HG02571 (cell line): ENCODE data around the gene FAM78A.

Experiments used
- ATAC-seq: cut with Tn5 transposase; IDR thresholded peaks from one replicate; pipeline ENCODE4 v1.9.1; 2021; ENCODE audit warnings: mild to moderate bottlenecking, moderate library complexity; ENCODE audit not compliant: unreplicated experiment

Gene FAM78A

GRCh38 chr9:131240047-131240921 is 36.0 kb downstream of the FAM78A start:
- ATAC-seq, result no peak

GRCh38 chr9:131239161-131239975 is 36.9 kb downstream of the FAM78A start:
- ATAC-seq, result no peak

- no peak for ATAC-seq
Measured at GRCh38 chr9:131238402-131239021, 37.8 kb downstream of the FAM78A start.

DNA sequence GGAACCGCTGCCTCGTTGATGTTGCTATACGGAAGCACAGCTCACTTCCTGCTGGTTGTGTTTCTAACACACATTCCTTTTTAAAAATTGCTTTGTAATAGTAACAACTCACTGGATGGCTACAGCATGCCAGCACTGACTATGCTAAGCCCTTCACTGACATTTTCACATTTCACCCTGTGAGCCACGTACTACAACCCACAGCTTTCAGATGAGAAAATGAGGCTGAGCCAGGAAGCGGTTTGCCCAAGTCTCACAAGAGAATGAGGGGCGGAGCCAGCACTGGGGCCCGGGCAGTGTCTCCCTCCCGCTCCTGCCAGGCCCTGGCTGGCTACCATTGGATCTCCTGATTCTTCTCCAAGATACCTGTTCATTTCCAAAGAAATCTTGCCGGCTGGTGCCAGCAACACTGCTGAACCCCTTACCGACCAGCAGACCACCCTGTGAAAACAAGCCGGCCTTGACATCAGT is 38.3 kb downstream of the FAM78A start:
- ATAC-seq, result peak; percentile 77

DNA sequence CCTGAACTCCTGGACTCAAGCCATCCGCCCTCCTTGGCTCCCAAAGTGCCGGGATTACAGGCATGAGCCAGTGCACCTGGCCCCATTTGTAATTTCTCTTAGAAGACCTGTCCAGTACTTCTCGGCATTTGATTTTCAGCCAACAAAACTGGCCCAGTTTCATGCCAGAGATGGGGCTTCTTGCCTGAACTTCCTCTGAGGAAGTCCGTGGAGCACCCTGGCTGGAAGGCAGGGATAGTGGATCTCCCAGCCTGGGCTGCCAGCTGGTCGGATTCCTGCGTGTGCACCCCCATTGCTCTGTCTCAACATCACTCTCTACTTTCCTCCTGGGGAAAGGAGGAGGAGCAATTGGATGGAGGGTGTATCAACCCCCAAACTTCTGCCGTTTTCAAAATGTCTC is 39.0 kb downstream of the FAM78A start:
- ATAC-seq, result no peak

GRCh38 chr9:131236761-131237160 is 39.5 kb downstream of the FAM78A start:
- ATAC-seq, result no peak

DNA sequence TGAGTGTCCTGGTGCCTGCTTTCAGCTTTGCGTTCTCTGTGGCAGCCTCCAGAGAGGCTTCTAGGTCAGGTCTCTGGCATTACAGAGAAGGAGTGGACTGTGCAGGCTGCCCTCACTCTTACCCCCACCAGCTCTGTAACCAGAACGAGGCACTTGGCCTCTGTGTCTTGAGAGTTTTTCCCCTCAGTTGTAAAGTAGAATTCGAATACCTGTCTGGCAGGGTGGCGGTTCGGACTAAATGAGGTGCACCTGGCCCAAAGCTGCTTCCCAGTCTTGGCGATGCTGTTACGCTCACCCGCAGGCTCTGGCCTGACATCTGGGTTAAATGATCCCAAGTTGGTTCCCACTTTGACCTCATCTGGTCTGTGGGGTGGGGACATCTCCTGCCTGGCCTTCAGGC is 40.1 kb downstream of the FAM78A start:
- no peak for ATAC-seq

- no peak for ATAC-seq
Measured at GRCh38 chr9:131235480-131235851, 40.8 kb downstream of the FAM78A start.

GRCh38 chr9:131234799-131235479 is 41.4 kb downstream of the FAM78A start:
- ATAC-seq, result no peak

DNA sequence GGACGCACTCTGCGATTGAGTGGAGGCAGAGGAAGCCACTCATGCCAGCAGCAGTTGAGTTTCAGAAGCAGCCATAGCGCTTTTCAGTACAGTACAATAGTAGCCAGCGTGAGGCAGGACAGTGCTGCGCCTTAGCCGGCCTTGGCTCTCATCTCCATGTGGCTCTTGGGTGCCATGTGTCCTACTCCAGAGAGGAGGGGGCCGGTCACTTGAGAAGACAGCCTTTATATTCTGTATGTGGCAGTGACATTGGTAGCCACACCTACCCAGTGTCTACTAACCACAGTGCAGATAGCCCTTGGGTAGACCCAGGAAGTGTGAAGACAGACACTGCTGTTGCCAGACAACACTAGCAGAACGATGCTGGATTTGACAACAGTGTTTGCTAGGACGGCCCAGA is 42.3 kb downstream of the FAM78A start:
- no peak for ATAC-seq

DNA sequence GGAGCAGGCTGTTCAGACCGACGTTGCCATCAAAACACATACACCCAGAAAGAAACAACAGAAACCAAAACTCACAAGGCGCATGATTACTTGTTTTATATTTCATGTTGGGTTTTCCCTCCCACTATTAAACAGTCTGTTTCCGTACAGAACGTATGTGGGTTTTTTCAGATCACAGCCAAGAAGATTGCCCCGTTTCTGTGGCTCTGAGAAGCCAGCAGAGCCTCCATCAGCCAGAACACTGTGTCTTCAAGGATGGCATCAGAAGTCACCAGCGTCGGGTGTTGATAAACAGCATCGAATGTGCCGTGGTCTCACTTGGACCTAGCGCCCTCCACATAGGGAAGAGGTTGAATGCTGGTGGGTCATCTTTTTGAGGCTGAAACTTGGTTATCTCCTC is 42.8 kb downstream of the FAM78A start:
- ATAC-seq, result no peak

- ATAC-seq, result no peak
Measured at GRCh38 chr9:131228988-131229387, 47.3 kb downstream of the FAM78A start.

- no peak for ATAC-seq
Measured at GRCh38 chr9:131227959-131228460, 48.3 kb downstream of the FAM78A start.

DNA sequence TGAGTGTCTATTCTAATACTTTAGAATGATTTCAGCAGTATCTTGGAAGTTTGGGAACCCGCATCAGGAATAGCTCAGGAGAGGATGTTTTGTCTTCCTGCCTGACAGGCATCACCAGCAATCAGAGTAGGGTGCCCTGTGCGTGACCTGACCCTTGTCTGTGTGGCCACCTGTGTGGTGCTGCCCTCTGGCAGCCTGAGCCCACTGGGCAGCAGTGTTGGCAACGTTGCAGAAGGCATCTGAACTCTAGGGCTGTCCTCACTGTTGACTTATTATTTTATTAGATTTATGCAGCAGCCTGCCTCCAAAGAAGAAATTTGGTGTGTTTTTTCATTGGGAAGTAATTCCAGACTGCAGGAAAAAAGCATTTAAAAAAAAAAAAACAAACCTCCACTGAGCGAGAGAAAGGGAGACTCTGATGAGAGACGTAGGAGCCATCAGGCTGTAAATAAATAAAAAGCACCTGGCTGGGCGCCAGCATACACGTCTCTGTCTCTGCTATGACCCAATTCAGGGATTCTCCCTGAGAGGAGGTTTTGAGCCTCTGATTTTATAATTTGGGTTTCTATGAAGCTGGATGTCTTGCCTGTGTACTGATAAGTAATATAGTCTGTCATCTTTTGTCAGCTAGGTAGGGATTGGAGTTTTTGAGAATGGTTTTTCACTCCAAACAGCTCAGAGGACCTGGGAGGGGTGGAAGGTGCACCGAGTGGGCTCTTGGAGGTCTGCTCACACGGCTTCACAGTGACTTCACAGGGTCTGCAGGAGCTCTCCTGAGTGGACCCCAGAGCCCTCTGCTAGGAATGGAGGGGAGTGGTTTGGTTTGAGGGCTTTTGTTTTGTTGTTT is 49.0 kb downstream of the FAM78A start:
- ATAC-seq, result no peak

DNA sequence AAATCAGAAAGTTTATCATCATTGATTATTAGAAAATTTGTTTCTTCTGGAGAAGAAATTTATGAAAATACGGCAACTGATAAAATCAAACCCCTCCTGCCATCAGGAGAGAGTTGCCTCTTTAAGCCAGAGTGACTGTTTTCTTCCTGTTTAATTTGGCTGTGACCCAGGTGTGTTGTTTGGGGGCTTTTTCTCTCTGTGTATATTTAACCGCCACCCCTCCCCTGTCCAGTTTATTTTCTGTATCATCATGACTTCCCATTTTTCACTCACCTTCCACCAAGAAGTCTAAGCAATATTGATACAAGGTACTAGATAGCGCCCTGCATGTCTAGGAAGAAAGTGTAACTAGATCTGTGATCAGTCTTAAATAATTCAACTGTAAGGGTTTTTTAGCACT is 50.1 kb downstream of the FAM78A start:
- no peak for ATAC-seq

DNA sequence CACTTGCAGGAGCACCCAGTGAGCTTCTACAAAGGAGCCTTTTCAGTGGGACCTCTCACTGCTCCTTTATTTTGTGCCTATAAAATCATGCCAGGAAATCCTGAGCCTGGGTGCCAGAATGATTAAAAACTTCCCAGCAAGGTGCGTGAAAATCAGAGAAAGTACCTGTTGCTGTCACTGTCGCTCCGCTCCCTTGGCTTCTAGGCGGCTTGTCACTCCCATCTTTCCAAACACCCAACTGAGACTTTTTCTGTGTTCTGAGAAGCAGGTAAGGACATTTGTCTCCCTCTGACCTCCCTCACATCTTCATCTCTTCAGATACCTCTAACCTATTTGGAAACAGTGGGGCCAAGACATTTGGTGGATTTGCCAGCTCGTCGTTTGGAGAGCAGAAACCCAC is 53.9 kb downstream of the FAM78A start:
- ATAC-seq, result no peak

DNA sequence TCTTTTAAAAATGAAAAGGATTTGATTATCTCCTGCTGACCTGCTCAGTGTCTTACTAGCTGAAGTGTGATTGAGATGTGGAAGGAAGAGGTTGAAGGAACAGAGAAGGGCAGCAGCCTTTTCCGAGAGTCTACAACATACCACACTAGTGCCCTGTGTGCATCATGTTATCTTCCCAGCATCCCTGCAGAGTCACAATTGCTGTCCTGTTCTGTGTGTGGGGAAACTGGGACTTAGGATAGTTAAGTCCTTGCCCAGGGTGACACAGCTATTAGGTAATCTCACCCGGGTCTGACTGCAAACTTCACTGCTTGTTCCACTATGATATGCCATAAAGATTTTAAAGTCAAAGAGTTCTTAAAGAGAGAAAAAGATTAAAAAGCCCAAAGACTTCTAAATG is 55.8 kb downstream of the FAM78A start:
- no peak for ATAC-seq

DNA sequence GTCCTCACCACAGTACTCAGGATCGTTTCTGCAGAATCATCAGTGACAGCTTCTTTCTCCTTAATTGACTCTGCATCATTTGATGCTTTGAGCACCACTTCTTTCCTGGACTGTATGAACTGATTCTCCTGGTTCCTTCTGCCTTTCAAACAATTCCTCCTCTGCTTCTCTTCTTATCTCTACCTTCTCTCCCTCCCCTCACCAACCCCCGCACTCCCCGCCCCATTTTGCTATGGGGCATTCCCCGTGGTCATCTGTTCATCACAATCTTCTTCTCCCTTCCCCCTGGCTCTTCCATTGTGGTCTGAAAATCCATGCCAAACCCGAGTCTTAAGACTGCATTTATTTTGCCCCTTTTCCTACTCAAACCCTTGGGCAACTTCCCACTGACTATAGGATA is 57.9 kb downstream of the FAM78A start:
- ATAC-seq, result no peak

DNA sequence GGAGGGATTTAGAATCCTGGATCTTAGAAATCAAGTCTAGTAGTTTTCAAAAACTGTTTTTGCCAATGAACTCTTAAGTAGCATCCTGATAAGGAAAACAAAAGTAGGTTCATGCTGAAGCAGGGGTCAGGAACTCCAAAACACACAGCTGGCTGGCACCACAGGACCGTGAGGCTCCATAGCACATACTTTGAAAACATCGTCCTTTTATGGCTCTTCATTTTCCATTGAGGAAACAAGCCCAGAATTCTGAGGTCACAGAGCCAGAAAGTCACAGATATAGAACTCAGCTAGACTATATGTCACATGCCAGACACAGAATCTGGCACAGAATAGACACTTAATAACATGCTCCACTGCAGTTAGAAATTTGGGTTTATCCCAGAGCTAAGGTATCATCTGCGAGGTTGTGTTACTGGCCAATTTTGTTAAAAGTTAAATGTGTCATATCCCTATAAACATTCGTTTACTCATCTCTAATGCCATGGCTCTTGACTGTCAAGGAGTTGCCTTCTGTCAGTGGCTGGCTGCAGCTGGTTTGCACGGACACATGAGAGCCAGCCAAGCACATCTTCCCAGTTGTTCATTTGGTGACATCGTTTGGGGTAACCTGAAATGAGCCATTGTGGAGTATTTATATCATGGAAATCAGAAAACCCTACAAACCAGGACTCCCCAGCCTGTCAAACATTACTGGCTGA is 58.8 kb downstream of the FAM78A start:
- no peak for ATAC-seq
